ENCODE data around the gene ZNF277.
A peak's percentile ranks its signal among the peaks of the same experiment; 100 is the strongest.

The ZNF277 gene

GRCh38 chr7:112288301-112288700 is 81.8 kb downstream of the ZNF277 start:
- TF ChIP-seq CTCF (IDR thresholded peaks at IDR 0.05; ENCODE audit: low read depth, low read length), result no peak
- no peak overlapping the region for H3K4me3 ChIP-seq (replicated peaks in 1 of 2; ENCODE audit: low read depth in 2 of 2, low read length in 2 of 2)
- no peak for DNase-seq (ENCODE audit: low read depth in 2 of 2)

GRCh38 chr7:112290065-112290464 is 83.6 kb downstream of the ZNF277 start:
- no peak overlapping the region for H3K4me3 ChIP-seq (replicated peaks in 1 of 2; ENCODE audit: low read depth in 2 of 2, low read length in 2 of 2)
- DNase-seq (ENCODE audit: low read depth in 2 of 2), result peak; percentile 24 to 56
- TF ChIP-seq CTCF (IDR thresholded peaks at IDR 0.05; ENCODE audit: low read depth, low read length), result no peak

- TF ChIP-seq CTCF (IDR thresholded peaks at IDR 0.05; ENCODE audit: low read depth, low read length), result no peak
- no peak overlapping the region for H3K4me3 ChIP-seq (replicated peaks in 1 of 2; ENCODE audit: low read depth in 2 of 2, low read length in 2 of 2)
- no peak for DNase-seq (ENCODE audit: low read depth in 2 of 2)
Measured at GRCh38 chr7:112292162-112292561, 85.7 kb downstream of the ZNF277 start.

- no peak overlapping the region for H3K4me3 ChIP-seq (replicated peaks in 1 of 2; ENCODE audit: low read depth in 2 of 2, low read length in 2 of 2)
- no peak for DNase-seq (ENCODE audit: low read depth in 2 of 2)
- no peak for TF ChIP-seq CTCF (IDR thresholded peaks at IDR 0.05; ENCODE audit: low read depth, low read length)
Measured at GRCh38 chr7:112293416-112293815, 86.9 kb downstream of the ZNF277 start.

- no peak for TF ChIP-seq CTCF (IDR thresholded peaks at IDR 0.05; ENCODE audit: low read depth, low read length)
- DNase-seq (ENCODE audit: low read depth in 2 of 2), result peak; percentile 18 to 43
Measured at GRCh38 chr7:112296432-112296831, 89.9 kb downstream of the ZNF277 start.

GRCh38 chr7:112297681-112298080 is 91.2 kb downstream of the ZNF277 start:
- no peak for TF ChIP-seq CTCF (IDR thresholded peaks at IDR 0.05; ENCODE audit: low read depth, low read length)
- DNase-seq (ENCODE audit: low read depth in 2 of 2), result no peak
- H3K4me3 ChIP-seq (replicated peaks in 1 of 2; ENCODE audit: low read depth in 2 of 2, low read length in 2 of 2), result no peak overlapping the region

More at GRCh38 chr7:112296432-112296831, 89.9 kb downstream of the ZNF277 start:
- no peak overlapping the region for H3K4me3 ChIP-seq (replicated peaks in 1 of 2; ENCODE audit: low read depth in 2 of 2, low read length in 2 of 2)

- no peak overlapping the region for H3K4me3 ChIP-seq (replicated peaks in 1 of 2; ENCODE audit: low read depth in 2 of 2, low read length in 2 of 2)
- no peak for DNase-seq (ENCODE audit: low read depth in 2 of 2)
- no peak for TF ChIP-seq CTCF (IDR thresholded peaks at IDR 0.05; ENCODE audit: low read depth, low read length)
Measured at GRCh38 chr7:112298543-112299100, 92.1 kb downstream of the ZNF277 start.

All from cardiac fibroblast (primary cell).